ENCODE results near the gene KRTAP22-1. TPM values are rescaled to one million over a fixed set of nuclear protein-coding genes. Genes with fewer than 3 reads are reported as not detected.

KRTAP22-1 gene
- total and polyA plus RNA-seq, 2 of the 8 experiments (the other 6 are each of a cell fraction or from before 2014, with no cell fraction given): not detected

DNA sequence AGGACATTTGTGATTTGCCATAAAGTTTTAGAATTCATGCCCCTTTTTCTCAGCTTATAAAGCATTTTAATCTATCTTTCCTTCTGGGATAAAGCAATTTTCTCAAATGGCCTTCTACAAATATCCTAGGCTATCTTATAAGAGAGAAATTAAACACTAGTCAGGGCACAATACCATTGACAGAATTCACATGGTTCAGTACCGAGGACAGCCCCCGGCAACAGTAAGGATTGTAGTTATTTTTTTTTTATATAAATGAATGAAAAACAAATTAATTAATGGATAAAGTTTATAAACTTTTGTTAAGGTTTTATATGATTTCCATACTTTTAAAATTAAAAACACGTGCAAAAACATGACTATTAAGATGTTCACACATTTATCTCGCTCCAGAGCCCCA lies 27.2 kb downstream of the KRTAP22-1 start:
- no peaks in the 10 kb centered on the region for H3K79me2 ChIP-seq (ENCODE audit: control insufficient read depth in 1 of 2, insufficient read depth in 2 of 2, low read length in 2 of 2)
- no peak overlapping the region for H2AFZ ChIP-seq (ENCODE audit: low read length)
- no peaks in the 10 kb centered on the region for H3K79me1 ChIP-seq (ENCODE audit: low read depth, low read length)
- ChIA-PET CTCF (ENCODE audit: partially characterized antibody) (no interaction called here), POLR2A (ENCODE audit: partially characterized antibody) (no interaction called here)
- FAIRE-seq (no peak), DNase-seq (ENCODE audit: low read depth in 1 of 2, low spot score in 2 of 2) (no peak)
- H3K4me3 ChIP-seq (ENCODE audit: extremely low read depth in 1 of 4, insufficient read depth in 2 of 4, low read depth in 3 of 4, low read length in 4 of 4): no peak overlapping the region
- H3K4me2 ChIP-seq (ENCODE audit: insufficient read depth in 1 of 2, low read depth in 2 of 2, low read length in 2 of 2): no peak overlapping the region
- peaks cover 7% of the 10 kb centered on the region in 2 experiments for H3K9me3 ChIP-seq (ENCODE audit: insufficient read depth in 2 of 2, low read depth in 1 of 2, low read length in 1 of 2)
- H2BK20ac ChIP-seq (ENCODE audit: low read length): no peak overlapping the region
- H4K8ac ChIP-seq (ENCODE audit: extremely low read depth, insufficient read depth, low read length): no peak overlapping the region
- no peak overlapping the region for H2BK12ac ChIP-seq (ENCODE audit: low read depth, low read length)
- H4K5ac ChIP-seq (ENCODE audit: insufficient read length, low read depth, low read length): no peak overlapping the region
- no peak overlapping the region for H2BK5ac ChIP-seq (ENCODE audit: low read depth, low read length)
- no peaks in the 10 kb centered on the region for H4K20me1 ChIP-seq (replicated peaks in 1 of 2; ENCODE audit: control insufficient read depth in 1 of 2, insufficient read depth in 2 of 2, low read length in 2 of 2)
- no peak overlapping the region for H3K56ac ChIP-seq (replicated peaks; ENCODE audit: insufficient read length, low read depth, low read length)
- peaks cover 0 to 2% (median 0%) of the 10 kb centered on the region in 4 experiments; a peak in 2 of 7 replicates for H3K4me1 ChIP-seq (replicated peaks in 1 of 4; ENCODE audit: control insufficient read depth in 3 of 4, insufficient read depth in 4 of 4, low read length in 3 of 4)
- H2AK5ac ChIP-seq (ENCODE audit: low read depth, low read length): no peak overlapping the region
- no peak overlapping the region for H3K18ac ChIP-seq (ENCODE audit: extremely low read depth, low read length)
- no peaks in the 10 kb centered on the region for H3K23me2 ChIP-seq (ENCODE audit: low read depth, low read length)
- no peak overlapping the region for H3K4ac ChIP-seq (replicated peaks; ENCODE audit: insufficient read length, low read depth, low read length)
- no peaks in the 10 kb centered on the region for H3K36me3 ChIP-seq (ENCODE audit: control insufficient read depth in 2 of 4, insufficient read depth in 4 of 4, low read length in 3 of 4)
- 90% methylated on average over 4 of the region's 4 CpGs; no CpG with 5 or more reads in 1 of the 2 experiments for WGBS, 2 experiments (ENCODE audit: extremely low coverage in 1 of 2, insufficient coverage in 1 of 2, insufficient read length in 1 of 2, insufficient replicate concordance in 2 of 2, low coverage in 1 of 2, low lambda C conversion rate in 2 of 2, missing lambda C conversion rate in 1 of 2)
- H3K23ac ChIP-seq (ENCODE audit: insufficient read length): no peak overlapping the region
- H2BK120ac ChIP-seq (replicated peaks; ENCODE audit: low read depth, low read length): no peak overlapping the region
- H3K27ac ChIP-seq (ENCODE audit: low read depth, low read length): no peak overlapping the region
- no peak overlapping the region for H3K14ac ChIP-seq (ENCODE audit: insufficient read length)
- H2BK15ac ChIP-seq (ENCODE audit: low read length): no peak overlapping the region
- peaks cover 0 to 1% (median 0%) of the 10 kb centered on the region in 4 experiments; a peak in 1 of 7 replicates for H3K27me3 ChIP-seq (replicated peaks in 1 of 4; ENCODE audit: control insufficient read depth in 3 of 4, extremely low read depth in 1 of 4, insufficient read depth in 3 of 4, low read length in 3 of 4)
- H3K9ac ChIP-seq (replicated peaks in 1 of 4; ENCODE audit: extremely low read depth in 1 of 4, low read depth in 3 of 4, low read length in 3 of 4): no peak overlapping the region
- no peak overlapping the region for H4K91ac ChIP-seq (replicated peaks; ENCODE audit: insufficient read length, low read length)
- TF ChIP-seq BACH1 (IDR thresholded peaks at IDR 0.05; ENCODE audit: low read length): no peak
- no peak for TF ChIP-seq TCF12 (IDR thresholded peaks at IDR 0.05; ENCODE audit: low read depth, low read length)

Data from H1 (cell line).